GM21526 (cell line): Measurements from ENCODE around the gene RMND1.
"Not testable (repeated sequence)": the region's sequence is repeated elsewhere in the genome, so short reads cannot be mapped to it uniquely, and the experiment has no call there.

ENCODE experiments used
- ATAC-seq: cut with Tn5 transposase; IDR thresholded peaks from one replicate; pipeline ENCODE4 v1.9.1; 2021; ENCODE audit warnings: moderate library complexity; ENCODE audit not compliant: unreplicated experiment, low FRiP score

Gene RMND1

GRCh38 chr6:151452750-151453427 lies 963 bp upstream of the RMND1 start:
- no peak for ATAC-seq

- ATAC-seq = no peak
These were observed 443 bp downstream of the RMND1 start for GRCh38 chr6:151451417-151451949.

GRCh38 chr6:151450928-151451327 lies 998 bp downstream of the RMND1 start:
- ATAC-seq = not testable (repeated sequence)

- no peak for ATAC-seq
These were observed 3.3 kb downstream of the RMND1 start for GRCh38 chr6:151448623-151449022.

DNA sequence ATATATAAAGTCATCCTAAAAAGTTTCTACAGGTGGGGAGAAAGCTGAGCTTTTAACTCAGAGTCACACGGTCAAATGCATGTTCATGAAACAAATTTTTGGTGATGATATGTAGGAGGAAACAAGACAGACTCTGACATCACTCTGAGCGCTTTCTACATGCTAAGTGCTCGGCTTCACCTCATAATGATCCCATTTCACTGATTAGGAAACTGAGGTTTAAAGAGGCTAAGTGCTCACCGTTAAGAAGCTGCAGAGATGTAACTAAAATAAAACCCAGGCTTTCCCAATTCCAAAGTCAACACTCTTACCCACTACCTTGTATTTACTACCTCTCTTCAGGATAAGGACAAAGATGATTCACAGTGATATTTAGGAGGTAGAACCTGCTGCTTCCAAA lies 4.7 kb downstream of the RMND1 start:
- ATAC-seq = no peak

GRCh38 chr6:151445482-151445881 lies 6.4 kb downstream of the RMND1 start:
- no peak for ATAC-seq

GRCh38 chr6:151443911-151444621 lies 7.9 kb downstream of the RMND1 start:
- ATAC-seq = no peak

DNA sequence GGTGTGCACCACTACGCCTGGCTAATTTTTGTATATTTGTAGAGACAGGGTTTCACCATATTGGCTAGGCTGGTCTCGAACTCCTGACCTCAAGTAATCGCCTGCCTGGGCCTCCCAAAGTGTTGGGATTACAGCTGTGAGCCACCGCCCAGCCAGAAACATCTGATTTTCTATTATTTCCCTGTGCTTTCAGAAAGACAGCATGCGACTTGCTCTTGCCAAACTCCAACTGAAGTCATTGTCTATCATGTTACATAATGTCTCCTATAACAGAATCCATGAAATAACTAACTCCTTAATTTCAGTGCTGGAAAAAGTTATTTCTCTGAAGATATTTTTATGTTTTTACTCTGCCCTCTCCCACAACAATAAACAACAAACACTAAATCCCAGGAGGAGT lies 8.5 kb downstream of the RMND1 start:
- no peak for ATAC-seq

DNA sequence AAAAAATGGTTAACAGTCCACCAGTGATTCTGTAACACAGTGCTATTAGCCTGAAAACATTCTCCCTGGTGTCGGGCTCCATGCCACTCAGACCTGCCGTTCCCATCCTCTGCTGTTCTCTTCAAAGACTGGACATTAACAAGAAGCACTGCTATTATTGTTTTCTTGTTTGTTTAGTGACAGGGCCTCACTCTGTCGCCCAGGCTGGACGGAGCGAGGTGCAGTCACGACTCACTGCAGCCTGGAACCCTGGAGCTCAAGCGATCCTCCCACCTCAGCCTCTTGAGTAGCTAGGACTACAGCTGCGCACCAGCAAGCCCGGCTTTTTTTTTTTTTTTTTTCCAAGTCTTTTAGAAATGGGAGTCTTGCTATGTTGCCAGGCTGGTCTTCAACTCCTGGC lies 9.6 kb downstream of the RMND1 start:
- no peak for ATAC-seq

DNA sequence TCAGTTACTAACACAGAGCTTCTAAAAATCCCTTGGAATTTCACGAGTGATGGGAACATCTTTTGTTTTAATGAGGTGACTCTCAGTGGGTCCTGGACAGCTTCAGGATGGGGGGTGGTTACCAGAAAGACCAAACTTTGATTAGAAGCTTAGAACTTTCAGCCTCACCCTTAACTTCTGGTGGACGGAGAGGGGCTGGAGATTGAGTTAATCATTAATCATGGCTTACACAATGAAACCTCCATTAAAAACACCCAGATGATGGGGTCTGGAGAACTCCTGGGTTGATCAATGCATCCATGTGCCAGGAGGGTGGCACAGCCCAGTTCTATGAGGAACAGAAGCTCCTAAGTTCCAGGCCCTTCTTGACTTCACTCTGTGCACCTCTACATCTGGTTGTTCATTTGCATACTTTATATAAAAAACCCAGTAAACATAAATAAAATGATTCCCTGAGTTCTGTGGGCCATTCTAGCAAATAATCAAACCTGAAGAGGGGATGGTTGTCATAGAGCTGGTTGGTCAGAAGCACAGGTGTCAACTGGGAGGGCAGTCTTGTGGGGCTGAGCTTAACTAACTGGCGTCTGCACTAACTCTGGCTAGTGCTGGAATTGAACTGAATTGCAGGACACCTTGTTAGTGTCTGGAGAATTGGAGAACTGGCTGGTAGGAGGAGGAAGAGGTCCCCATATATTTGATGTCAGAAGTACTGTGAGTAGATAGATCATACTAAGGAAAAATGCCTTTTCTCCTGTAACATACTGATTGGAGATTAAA lies 10.3 kb downstream of the RMND1 start:
- no peak for ATAC-seq

DNA sequence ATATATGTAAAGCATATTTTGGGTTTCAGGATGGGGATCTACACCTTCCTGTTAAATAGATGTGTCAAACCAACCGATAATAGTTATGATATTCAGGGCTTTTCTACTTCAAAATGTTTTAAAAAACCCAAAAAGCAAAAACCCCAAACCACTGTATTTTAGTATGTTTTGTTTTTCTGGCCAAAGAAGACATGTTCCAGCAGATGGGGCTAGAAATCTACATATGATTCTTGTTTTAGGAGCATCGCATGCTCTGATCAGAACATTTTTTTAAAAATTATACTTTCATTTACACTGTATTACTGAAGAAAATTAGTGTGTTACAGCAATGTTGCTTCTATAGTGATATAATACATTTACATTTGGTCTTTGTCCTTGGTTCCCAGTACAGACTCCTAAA lies 11.0 kb downstream of the RMND1 start:
- no peak for ATAC-seq

- no peak for ATAC-seq
These were observed 11.4 kb downstream of the RMND1 start for GRCh38 chr6:151440498-151440897.

- no peak for ATAC-seq
These were observed 14.5 kb downstream of the RMND1 start for GRCh38 chr6:151437401-151437800.

GRCh38 chr6:151436802-151437201 lies 15.1 kb downstream of the RMND1 start:
- ATAC-seq = no peak

DNA sequence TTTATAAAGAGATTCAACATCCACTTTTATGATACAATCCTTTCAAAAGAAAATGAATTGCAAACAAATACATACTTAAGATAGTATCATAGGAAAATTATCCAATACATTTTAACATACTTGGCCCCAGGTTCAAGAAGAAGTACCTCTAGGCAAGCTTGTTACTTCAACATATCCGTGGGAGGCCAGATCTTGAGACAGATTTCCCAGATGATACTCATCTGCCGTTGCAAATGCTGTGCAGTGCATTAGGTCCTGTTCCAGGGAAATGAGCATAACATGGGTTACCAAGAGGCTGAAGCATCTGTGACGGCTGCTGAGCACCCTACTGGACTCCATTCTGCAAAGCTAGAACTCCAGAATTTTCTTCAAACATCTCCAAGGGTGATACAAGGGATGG lies 15.6 kb downstream of the RMND1 start:
- no peak for ATAC-seq

DNA sequence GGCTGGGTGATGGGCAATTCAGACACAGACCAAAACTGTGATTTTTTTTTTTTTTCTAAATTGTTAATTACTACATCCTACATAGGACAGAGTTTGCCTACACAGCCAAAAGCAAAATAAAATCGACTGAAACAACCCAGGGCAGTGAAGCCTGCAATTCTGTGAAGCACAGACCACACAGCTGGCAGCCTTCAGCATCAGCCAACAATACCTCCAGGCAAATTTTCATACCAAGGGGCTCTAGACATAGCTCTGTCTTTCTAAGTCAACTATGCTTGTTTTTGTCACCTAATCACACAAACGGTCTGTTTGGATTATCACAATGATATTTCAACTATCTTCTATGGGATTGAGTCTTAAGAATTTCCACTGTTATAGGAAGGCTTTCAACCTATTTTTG lies 17.6 kb downstream of the RMND1 start:
- no peak for ATAC-seq

- no peak for ATAC-seq
These were observed 19.3 kb downstream of the RMND1 start for GRCh38 chr6:151432651-151433050.

- no peak for ATAC-seq
These were observed 20.6 kb downstream of the RMND1 start for GRCh38 chr6:151431337-151431736.

- ATAC-seq = no peak
These were observed 21.0 kb downstream of the RMND1 start for GRCh38 chr6:151430886-151431285.

- ATAC-seq = no peak
These were observed 23.7 kb downstream of the RMND1 start for GRCh38 chr6:151428093-151428735.

GRCh38 chr6:151425561-151425960 lies 26.4 kb downstream of the RMND1 start:
- ATAC-seq = no peak
